22Rv1 (cell line): ENCODE results near the gene AGTRAP.

Source experiments
- H3K27ac ChIP-seq: fragments of 450-650 bp; 2 replicates; pipeline ENCODE4 v1.5.1; 2017
- CTCF ChIP-seq: fragments of 450-650 bp; IDR thresholded peaks from 2 replicates; pipeline ENCODE4 v1.5.1; 2017; ENCODE audit warnings: mild to moderate bottlenecking
- ZFX ChIP-seq: fragments of 450-650 bp; IDR thresholded peaks from 2 replicates; pipeline ENCODE4 v1.6.1; 2017; ENCODE audit warnings: antibody characterized with exemption, borderline replicate concordance

AGTRAP gene

GRCh38 chr1:11749996-11750395, 14.1 kb downstream of the AGTRAP start:
- H3K27ac ChIP-seq: no peak overlapping the region
- TF ChIP-seq ZFX (no peak), CTCF (no peak)

DNA sequence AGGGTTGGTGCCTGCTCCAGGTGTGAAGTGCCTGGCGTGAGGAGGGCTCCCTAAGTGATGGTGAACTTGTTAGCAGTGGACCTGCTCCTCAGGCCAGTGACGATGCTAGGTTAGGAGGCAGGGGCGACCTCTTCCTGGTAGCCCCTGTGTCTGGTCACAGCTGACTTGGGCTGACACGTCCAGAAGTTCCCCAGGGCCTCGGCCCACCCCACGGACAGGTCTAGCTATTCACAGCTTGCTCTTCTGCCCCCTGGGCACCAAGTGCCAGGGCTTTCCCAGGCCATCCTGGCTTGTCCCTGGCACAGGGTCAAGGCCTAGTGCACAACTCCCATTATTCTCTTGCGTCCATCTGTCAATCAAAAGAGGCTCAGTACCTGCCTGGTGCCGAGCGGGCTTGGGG, 15.2 kb downstream of the AGTRAP start:
- TF ChIP-seq ZFX (no peak), CTCF (no peak)
- no peak overlapping the region for H3K27ac ChIP-seq

- H3K27ac ChIP-seq: no peak overlapping the region
- TF ChIP-seq ZFX (no peak), CTCF (no peak)
Observed at GRCh38 chr1:11752359-11753088, 16.6 kb downstream of the AGTRAP start.

- TF ChIP-seq CTCF (no peak), ZFX (no peak)
- H3K27ac ChIP-seq: no peak overlapping the region
Observed at GRCh38 chr1:11753555-11754208, 17.7 kb downstream of the AGTRAP start.

DNA sequence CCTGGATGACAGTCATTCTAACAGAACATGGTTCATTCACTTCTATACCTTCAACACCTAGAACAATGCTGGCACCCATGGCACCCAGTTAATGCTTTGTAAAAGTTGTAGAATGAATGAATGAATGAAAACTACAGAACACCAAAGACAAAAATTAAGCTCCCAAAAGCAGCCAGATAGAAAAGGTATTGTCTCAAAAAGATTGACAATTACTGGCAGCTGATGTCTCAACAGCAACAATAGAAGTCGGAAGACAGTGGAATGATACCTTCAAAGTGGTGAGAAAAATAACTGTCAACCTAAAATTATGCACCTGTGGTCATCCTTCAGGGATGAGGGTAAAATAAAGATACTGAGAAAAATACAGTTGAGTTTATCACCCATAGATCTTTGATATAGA, 21.1 kb downstream of the AGTRAP start:
- H3K27ac ChIP-seq: no peak overlapping the region
- no peak for TF ChIP-seq CTCF
- no peak for TF ChIP-seq ZFX

- H3K27ac ChIP-seq: no peak overlapping the region
- TF ChIP-seq CTCF (no peak), ZFX (no peak)
Observed at GRCh38 chr1:11759791-11760190, 23.9 kb downstream of the AGTRAP start.

- H3K27ac ChIP-seq: no peak overlapping the region
- TF ChIP-seq ZFX (no peak), CTCF (no peak)
Observed at GRCh38 chr1:11761285-11761684, 25.3 kb downstream of the AGTRAP start.
